ENCODE data around the gene MAGI1. TPM values are rescaled to one million over a fixed set of nuclear protein-coding genes. Genes with fewer than 3 reads are reported as not detected.
A peak's percentile ranks its signal among the peaks of the same experiment; 100 is the strongest.

Gene MAGI1
- total RNA-seq, 1 experiment from 2014 or later, result 38.6 TPM

DNA sequence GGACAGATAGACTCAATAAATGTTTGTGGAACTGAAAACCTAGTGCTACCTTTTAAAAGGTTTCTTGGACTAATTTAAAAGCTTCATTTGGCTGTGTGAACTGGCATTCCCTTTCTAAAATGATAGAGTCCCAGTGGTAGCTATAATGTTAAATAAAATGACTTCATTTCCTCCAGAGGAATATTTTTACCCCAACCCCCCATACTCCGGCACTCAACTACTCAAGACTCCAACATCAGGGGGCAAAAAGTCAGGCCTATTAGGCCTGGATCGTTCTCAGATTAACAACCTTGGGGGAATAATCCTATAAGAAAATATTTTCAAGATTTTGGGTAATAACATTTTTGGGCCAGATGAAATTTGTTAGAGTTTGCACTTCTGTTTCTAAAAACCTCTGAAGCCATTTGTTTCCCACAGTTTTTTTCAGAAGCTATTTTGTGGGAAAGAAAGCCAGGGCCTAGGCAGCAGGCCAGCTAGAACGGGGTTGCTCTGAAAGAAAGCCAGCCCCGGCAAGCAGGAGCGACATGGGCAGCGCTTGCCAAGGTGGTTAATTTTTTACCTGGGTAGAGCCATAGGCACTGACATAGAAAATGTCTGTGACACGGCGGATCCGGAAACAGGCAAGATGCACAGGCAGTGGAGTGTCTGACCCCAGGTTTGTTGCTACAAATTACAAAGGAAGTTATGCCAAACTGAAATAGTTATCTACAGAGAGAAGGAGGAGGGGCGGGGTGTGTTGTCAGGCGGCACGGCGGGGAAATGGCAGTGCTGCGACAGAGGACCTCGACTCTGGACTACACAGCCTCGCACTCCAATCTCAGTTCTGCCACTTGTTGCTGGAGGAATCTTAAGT is 84.6 kb downstream of the MAGI1 start:
- Histone ChIP-seq H3K9ac (ENCODE audit: low read length) (peak overlapping the region; percentile 41), H2AFZ (ENCODE audit: low read depth, low read length, poor library complexity, severe bottlenecking) (no peak overlapping the region), H3K4me2 (ENCODE audit: low read length) (peak overlapping the region; percentile 72), H3K79me2 (ENCODE audit: insufficient read depth, low read length) (peaks cover 13% of the 10 kb centered on the region), H3K9me3 (ENCODE audit: control insufficient read depth in 1 of 2, insufficient read depth in 1 of 2, low read depth in 1 of 2, low read length in 2 of 2) (no peaks in the 10 kb centered on the region), H3K4me1 (ENCODE audit: control insufficient read depth in 1 of 2, insufficient read depth in 2 of 2, low read length in 2 of 2) (peaks cover 98% of the 10 kb centered on the region in 2 experiments), H3K27ac (ENCODE audit: low read depth, low read length) (peak overlapping the region; percentile 82), H3K36me3 (ENCODE audit: control insufficient read depth in 1 of 2, insufficient read depth in 2 of 2, low read length in 2 of 2) (no peaks in the 10 kb centered on the region), H3K27me3 (ENCODE audit: insufficient read depth, low read length) (no peaks in the 10 kb centered on the region), H4K20me1 (ENCODE audit: insufficient read depth) (no peaks in the 10 kb centered on the region), H3K9me2 (ENCODE audit: insufficient read depth) (no peaks in the 10 kb centered on the region), H3K4me3 (replicated peaks in 1 of 2; ENCODE audit: low read depth in 1 of 2, low read length in 2 of 2) (peak overlapping the region in 1 of 2 experiments; percentile 25; a peak in 1 of 4 replicates)
- ChIA-PET RAD21 (ENCODE audit: low non-redundant PET in 1 of 2, low total read pairs in 2 of 2, uncharacterized antibody in 2 of 2, unreplicated experiment in 2 of 2) (interaction anchor here in 1 of 2 experiments (1.2 kb wide), 1 partner anchor 10 kb away, joined by 5 read pairs; no protein-coding TSS in a partner anchor), CTCF (no interaction called here), POLR2A (interaction anchor here (1.0 kb wide), 1 partner anchor 9 kb away, joined by 3 read pairs; no protein-coding TSS in a partner anchor)
- intact Hi-C loops (cut with micrococcal nuclease), result loop anchor here (2.0 kb wide), 1 partner anchor 85 kb away; the partner anchor contains the start of gene MAGI1
- DNase-seq (ENCODE audit: low read depth, low spot score) (no peak), ATAC-seq (no peak)
- no peak for TF ChIP-seq SIN3A (IDR thresholded peaks at IDR 0.05; ENCODE audit: low read depth)
- TF ChIP-seq SP1 (IDR thresholded peaks at IDR 0.05; ENCODE audit: low read depth), result no peak
- no peak for TF ChIP-seq CBX3 (IDR thresholded peaks at IDR 0.05; ENCODE audit: low read depth)
- TF ChIP-seq CEBPB (IDR thresholded peaks at IDR 0.05; ENCODE audit: low read depth), result no peak
- TF ChIP-seq POLR2A (IDR thresholded peaks at IDR 0.05; ENCODE audit: borderline replicate concordance, extremely low read depth, insufficient read depth, insufficient read length), result no peak
- no peak for TF ChIP-seq ZNF274 (IDR thresholded peaks at IDR 0.05; ENCODE audit: low read depth, low read length)
- TF ChIP-seq, protein P1, sequence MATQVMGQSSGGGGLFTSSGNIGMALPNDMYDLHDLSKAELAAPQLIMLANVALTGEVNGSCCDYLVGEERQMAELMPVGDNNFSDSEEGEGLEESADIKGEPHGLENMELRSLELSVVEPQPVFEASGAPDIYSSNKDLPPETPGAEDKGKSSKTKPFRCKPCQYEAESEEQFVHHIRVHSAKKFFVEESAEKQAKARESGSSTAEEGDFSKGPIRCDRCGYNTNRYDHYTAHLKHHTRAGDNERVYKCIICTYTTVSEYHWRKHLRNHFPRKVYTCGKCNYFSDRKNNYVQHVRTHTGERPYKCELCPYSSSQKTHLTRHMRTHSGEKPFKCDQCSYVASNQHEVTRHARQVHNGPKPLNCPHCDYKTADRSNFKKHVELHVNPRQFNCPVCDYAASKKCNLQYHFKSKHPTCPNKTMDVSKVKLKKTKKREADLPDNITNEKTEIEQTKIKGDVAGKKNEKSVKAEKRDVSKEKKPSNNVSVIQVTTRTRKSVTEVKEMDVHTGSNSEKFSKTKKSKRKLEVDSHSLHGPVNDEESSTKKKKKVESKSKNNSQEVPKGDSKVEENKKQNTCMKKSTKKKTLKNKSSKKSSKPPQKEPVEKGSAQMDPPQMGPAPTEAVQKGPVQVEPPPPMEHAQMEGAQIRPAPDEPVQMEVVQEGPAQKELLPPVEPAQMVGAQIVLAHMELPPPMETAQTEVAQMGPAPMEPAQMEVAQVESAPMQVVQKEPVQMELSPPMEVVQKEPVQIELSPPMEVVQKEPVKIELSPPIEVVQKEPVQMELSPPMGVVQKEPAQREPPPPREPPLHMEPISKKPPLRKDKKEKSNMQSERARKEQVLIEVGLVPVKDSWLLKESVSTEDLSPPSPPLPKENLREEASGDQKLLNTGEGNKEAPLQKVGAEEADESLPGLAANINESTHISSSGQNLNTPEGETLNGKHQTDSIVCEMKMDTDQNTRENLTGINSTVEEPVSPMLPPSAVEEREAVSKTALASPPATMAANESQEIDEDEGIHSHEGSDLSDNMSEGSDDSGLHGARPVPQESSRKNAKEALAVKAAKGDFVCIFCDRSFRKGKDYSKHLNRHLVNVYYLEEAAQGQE (IDR thresholded peaks at IDR 0.05; ENCODE audit: low read depth), result no peak
- TSS peak; percentile 88 for BruUV-seq (replicated peaks)
